ENCODE results near the gene FGD4. TPM values are rescaled to one million over a fixed set of nuclear protein-coding genes. Genes with fewer than 3 reads are reported as not detected.

Gene FGD4
- total RNA-seq, 2 donors from 2014 or later = 36.3 to 54.4 TPM

DNA sequence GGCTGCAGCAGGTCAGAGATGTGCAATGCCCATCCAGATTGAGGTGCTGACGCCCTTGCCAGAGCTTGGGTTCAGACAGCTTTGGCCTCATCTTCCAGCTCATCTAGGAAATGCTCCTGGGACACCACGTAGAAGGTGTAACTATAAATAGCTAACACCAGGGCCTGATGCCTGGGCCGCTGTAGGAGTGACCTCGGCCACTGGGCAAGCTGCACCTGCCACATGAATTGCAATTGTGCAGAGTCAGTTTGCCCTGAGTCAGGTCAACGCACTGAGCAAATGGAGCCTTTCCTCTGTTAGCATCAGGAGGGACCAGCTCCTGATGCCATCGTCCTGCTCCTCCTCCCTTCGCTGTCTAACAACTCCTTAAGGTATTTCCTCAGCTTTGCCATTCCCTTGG, 262.3 kb downstream of the FGD4 start:
- Histone ChIP-seq H3K27ac (no peak overlapping the region), H3K9me3 (no peaks in the 10 kb centered on the region), H3K36me3 (replicated peaks in 1 of 2; ENCODE audit: insufficient read depth in 1 of 2, low read depth in 2 of 2) (no peaks in the 10 kb centered on the region), H3K4me3 (no peak overlapping the region), H3K27me3 (no peaks in the 10 kb centered on the region), H3K4me1 (no peaks in the 10 kb centered on the region)
- TF ChIP-seq POLR2A (IDR thresholded peaks at IDR 0.05) = no peak
- TF ChIP-seq, protein P1, sequence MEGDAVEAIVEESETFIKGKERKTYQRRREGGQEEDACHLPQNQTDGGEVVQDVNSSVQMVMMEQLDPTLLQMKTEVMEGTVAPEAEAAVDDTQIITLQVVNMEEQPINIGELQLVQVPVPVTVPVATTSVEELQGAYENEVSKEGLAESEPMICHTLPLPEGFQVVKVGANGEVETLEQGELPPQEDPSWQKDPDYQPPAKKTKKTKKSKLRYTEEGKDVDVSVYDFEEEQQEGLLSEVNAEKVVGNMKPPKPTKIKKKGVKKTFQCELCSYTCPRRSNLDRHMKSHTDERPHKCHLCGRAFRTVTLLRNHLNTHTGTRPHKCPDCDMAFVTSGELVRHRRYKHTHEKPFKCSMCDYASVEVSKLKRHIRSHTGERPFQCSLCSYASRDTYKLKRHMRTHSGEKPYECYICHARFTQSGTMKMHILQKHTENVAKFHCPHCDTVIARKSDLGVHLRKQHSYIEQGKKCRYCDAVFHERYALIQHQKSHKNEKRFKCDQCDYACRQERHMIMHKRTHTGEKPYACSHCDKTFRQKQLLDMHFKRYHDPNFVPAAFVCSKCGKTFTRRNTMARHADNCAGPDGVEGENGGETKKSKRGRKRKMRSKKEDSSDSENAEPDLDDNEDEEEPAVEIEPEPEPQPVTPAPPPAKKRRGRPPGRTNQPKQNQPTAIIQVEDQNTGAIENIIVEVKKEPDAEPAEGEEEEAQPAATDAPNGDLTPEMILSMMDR (IDR thresholded peaks at IDR 0.05) = no peak
- 49 to 62% methylated on average over 7 of the region's 7 CpGs for WGBS, 2 donors
- ATAC-seq = no peak
- no peak for DNase-seq
- intact Hi-C loops (cut with DNase I) = loop anchor here (10.0 kb wide), 1 partner anchor 297 kb away; no protein-coding TSS in a partner anchor

DNA sequence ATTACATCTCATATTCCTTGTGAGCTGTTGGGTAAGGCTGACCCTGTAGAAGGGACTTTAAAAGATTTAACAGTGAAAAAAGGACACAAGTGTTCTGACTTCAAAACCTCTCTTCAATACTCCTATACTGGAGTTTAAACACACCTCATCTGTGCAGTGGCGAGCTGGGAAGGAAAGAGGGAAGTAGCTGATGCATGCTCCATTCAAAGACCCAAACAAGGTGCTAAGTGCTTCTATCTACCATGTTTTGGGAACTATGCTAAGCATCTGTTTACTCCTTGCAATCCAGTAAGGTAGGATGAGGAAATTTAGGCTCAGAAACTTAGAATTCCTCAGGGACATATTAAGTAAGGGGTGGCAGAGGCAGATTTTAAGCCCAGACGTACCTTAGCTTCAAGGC, 263.3 kb downstream of the FGD4 start:
- WGBS, 2 donors = 72 to 84% methylated on average over 2 of the region's 2 CpGs
- ATAC-seq = no peak

GRCh38 chr12:32666018-32666417, 266.7 kb downstream of the FGD4 start:
- 76 to 77% methylated on average over 11 to 14 of the region's 14 CpGs for WGBS, 2 donors
- Histone ChIP-seq H3K4me3 (no peak overlapping the region), H3K27me3 (no peaks in the 10 kb centered on the region), H3K27ac (no peak overlapping the region), H3K4me1 (no peaks in the 10 kb centered on the region), H3K9me3 (no peaks in the 10 kb centered on the region), H3K36me3 (replicated peaks in 1 of 2; ENCODE audit: insufficient read depth in 1 of 2, low read depth in 2 of 2) (no peaks in the 10 kb centered on the region)
- TF ChIP-seq, protein P1 (IDR thresholded peaks at IDR 0.05) = no peak
- no peak for TF ChIP-seq POLR2A (IDR thresholded peaks at IDR 0.05)
- DNase-seq (no peak), ATAC-seq (no peak)
- intact Hi-C loops (cut with DNase I) = loop anchor here (10.0 kb wide), 1 partner anchor 301 kb away; no protein-coding TSS in a partner anchor

More for the DNA sequence above, 263.3 kb downstream of the FGD4 start:
- Histone ChIP-seq H3K27ac (no peak overlapping the region), H3K27me3 (no peaks in the 10 kb centered on the region), H3K36me3 (replicated peaks in 1 of 2; ENCODE audit: insufficient read depth in 1 of 2, low read depth in 2 of 2) (no peaks in the 10 kb centered on the region), H3K9me3 (no peaks in the 10 kb centered on the region), H3K4me3 (no peak overlapping the region), H3K4me1 (no peaks in the 10 kb centered on the region)
- TF ChIP-seq, protein P1 (IDR thresholded peaks at IDR 0.05) = no peak
- no peak for TF ChIP-seq POLR2A (IDR thresholded peaks at IDR 0.05)
- intact Hi-C loops (cut with DNase I) = loop anchor here (10.0 kb wide), 1 partner anchor 298 kb away; no protein-coding TSS in a partner anchor
- no peak for DNase-seq

GRCh38 chr12:32669584-32669983, 270.2 kb downstream of the FGD4 start:
- intact Hi-C loops (cut with DNase I) = loop anchor here (10.0 kb wide), 1 partner anchor 305 kb away; no protein-coding TSS in a partner anchor
- WGBS, 2 donors = 76 to 78% methylated on average over 1 of the region's 1 CpG

More at GRCh38 chr12:32669584-32669983, 270.2 kb downstream of the FGD4 start:
- no peak overlapping the region for H3K4me3 ChIP-seq
- DNase-seq = no peak
- no peaks in the 10 kb centered on the region for H3K36me3 ChIP-seq (replicated peaks in 1 of 2; ENCODE audit: insufficient read depth in 1 of 2, low read depth in 2 of 2)
- TF ChIP-seq, protein P1 (IDR thresholded peaks at IDR 0.05) = no peak
- TF ChIP-seq POLR2A (IDR thresholded peaks at IDR 0.05) = no peak
- no peaks in the 10 kb centered on the region for H3K27me3 ChIP-seq
- peaks cover 4% of the 10 kb centered on the region for H3K4me1 ChIP-seq
- no peak for ATAC-seq
- H3K27ac ChIP-seq = no peak overlapping the region
- no peaks in the 10 kb centered on the region for H3K9me3 ChIP-seq

All from body of pancreas (tissue), 4 donors.